ENCODE data around the gene L3MBTL1.

L3MBTL1 gene

DNA sequence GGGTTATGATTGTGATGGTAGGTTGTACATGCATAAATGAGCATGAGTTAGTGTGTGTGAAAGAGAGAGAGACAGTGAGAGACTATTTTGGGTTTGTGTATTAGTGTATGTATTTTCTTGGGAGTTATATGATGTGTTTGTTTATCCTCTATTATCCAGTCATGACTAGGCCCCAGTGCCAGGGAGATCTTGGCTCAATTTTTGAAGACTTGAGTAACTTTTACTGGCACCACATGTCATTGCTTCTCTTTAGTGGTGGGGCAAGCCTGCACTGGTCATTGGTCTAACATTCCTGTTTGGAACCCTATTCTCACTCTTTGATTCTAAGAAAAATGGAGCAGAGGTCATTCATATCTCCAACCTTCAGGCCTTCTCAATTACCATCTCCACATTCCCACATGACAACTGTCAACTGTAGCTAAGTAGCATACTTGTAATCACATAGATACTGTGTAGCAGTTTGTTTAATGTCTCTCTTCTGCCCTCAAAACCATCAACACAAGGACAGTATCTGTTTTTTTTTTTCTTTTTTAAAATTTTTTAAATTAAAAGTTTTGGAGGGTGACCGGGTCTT is 8.8 kb downstream of the L3MBTL1 start:
- Mint-ChIP-seq H3K27me3 (ENCODE audit: low read depth, poor library complexity) (no peaks in the 10 kb centered on the region), H3K27ac (no peak overlapping the region), H3K9me3 (peaks cover 9% of the 10 kb centered on the region), H3K4me3 (no peak overlapping the region), H3K4me1 (peaks cover 19% of the 10 kb centered on the region), H3K36me3 (ENCODE audit: low read depth) (peaks cover 39% of the 10 kb centered on the region)
- no peak for DNase-seq
- TF ChIP-seq, protein P1, sequence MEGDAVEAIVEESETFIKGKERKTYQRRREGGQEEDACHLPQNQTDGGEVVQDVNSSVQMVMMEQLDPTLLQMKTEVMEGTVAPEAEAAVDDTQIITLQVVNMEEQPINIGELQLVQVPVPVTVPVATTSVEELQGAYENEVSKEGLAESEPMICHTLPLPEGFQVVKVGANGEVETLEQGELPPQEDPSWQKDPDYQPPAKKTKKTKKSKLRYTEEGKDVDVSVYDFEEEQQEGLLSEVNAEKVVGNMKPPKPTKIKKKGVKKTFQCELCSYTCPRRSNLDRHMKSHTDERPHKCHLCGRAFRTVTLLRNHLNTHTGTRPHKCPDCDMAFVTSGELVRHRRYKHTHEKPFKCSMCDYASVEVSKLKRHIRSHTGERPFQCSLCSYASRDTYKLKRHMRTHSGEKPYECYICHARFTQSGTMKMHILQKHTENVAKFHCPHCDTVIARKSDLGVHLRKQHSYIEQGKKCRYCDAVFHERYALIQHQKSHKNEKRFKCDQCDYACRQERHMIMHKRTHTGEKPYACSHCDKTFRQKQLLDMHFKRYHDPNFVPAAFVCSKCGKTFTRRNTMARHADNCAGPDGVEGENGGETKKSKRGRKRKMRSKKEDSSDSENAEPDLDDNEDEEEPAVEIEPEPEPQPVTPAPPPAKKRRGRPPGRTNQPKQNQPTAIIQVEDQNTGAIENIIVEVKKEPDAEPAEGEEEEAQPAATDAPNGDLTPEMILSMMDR (IDR thresholded peaks at IDR 0.05): no peak

DNA sequence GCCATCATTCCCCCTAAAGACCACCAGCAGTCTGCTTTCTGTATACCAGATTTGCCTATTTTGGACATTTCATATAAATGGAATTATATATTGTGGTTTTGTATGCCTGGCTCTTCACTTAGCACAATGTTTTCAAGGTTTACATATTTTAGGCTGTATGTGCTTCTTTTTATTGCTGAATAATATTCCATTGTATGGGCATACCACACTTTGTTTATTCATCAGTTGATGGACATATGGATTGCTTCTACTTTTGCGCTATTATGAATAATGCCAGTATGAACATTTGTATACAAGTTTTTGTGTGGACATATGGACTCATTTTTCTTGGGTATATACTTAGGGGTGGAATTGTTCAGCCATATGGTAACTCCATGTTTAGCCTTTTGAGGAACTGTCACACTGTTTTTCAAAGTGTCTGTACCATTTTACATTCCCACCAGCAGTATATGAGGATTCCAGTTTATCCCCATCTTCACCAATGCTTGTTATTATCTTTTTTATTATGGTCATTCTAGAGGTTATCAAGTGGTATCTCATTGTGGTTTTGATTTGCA is 12.7 kb downstream of the L3MBTL1 start:
- Mint-ChIP-seq H3K4me1 (peaks cover 8% of the 10 kb centered on the region), H3K4me3 (no peak overlapping the region), H3K27me3 (ENCODE audit: low read depth, poor library complexity) (no peaks in the 10 kb centered on the region), H3K9me3 (peaks cover 18% of the 10 kb centered on the region), H3K27ac (no peak overlapping the region), H3K36me3 (ENCODE audit: low read depth) (peaks cover 53% of the 10 kb centered on the region)
- no peak for DNase-seq
- TF ChIP-seq, protein P1 (IDR thresholded peaks at IDR 0.05): no peak

GRCh38 chr20:43525021-43525420 is 17.5 kb downstream of the L3MBTL1 start:
- Mint-ChIP-seq H3K27me3 (ENCODE audit: low read depth, poor library complexity) (peaks cover 9% of the 10 kb centered on the region), H3K4me3 (no peak overlapping the region), H3K36me3 (ENCODE audit: low read depth) (peaks cover 32% of the 10 kb centered on the region), H3K4me1 (no peaks in the 10 kb centered on the region), H3K9me3 (peaks cover 16% of the 10 kb centered on the region), H3K27ac (no peak overlapping the region)
- no peak for DNase-seq
- TF ChIP-seq, protein P1 (IDR thresholded peaks at IDR 0.05): no peak

GRCh38 chr20:43528258-43528875 is 20.9 kb downstream of the L3MBTL1 start:
- Mint-ChIP-seq H3K4me1 (no peaks in the 10 kb centered on the region), H3K27ac (peak overlapping the region; percentile 13), H3K4me3 (no peak overlapping the region), H3K36me3 (ENCODE audit: low read depth) (peaks cover 16% of the 10 kb centered on the region), H3K9me3 (peaks cover 8% of the 10 kb centered on the region), H3K27me3 (ENCODE audit: low read depth, poor library complexity) (peaks cover 9% of the 10 kb centered on the region)
- TF ChIP-seq, protein P1 (IDR thresholded peaks at IDR 0.05): no peak
- DNase-seq: no peak

GRCh38 chr20:43529051-43529450 is 21.6 kb downstream of the L3MBTL1 start:
- Mint-ChIP-seq H3K9me3 (peaks cover 7% of the 10 kb centered on the region), H3K4me3 (no peak overlapping the region), H3K4me1 (no peaks in the 10 kb centered on the region), H3K36me3 (ENCODE audit: low read depth) (peaks cover 15% of the 10 kb centered on the region), H3K27ac (no peak overlapping the region), H3K27me3 (ENCODE audit: low read depth, poor library complexity) (peaks cover 9% of the 10 kb centered on the region)
- TF ChIP-seq, protein P1 (IDR thresholded peaks at IDR 0.05): no peak
- DNase-seq: no peak

Measured in nephron progenitor cell (in vitro differentiated cells).